HG03103 (cell line): ENCODE results near the gene C1orf216.
"Not testable (repeated sequence)": the region's sequence is repeated elsewhere in the genome, so short reads cannot be mapped to it uniquely, and the experiment has no call there.

Source experiments
- ATAC-seq: cut with Tn5 transposase; IDR thresholded peaks from one replicate; pipeline ENCODE4 v1.9.1; 2021; ENCODE audit warnings: low read depth; ENCODE audit not compliant: unreplicated experiment

The C1orf216 gene, protein sequence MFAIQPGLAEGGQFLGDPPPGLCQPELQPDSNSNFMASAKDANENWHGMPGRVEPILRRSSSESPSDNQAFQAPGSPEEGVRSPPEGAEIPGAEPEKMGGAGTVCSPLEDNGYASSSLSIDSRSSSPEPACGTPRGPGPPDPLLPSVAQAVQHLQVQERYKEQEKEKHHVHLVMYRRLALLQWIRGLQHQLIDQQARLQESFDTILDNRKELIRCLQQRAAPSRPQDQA

GRCh38 chr1:35718492-35719336, at the start of gene C1orf216:
Gene C1orf216 (minus strand): TSS chr1:35718884. CDS start chr1:35716321, 2,563 bp downstream.
- no peak for ATAC-seq

- ATAC-seq = no peak
Measured at GRCh38 chr1:35764283-35764682, 45.6 kb upstream of the C1orf216 start.

GRCh38 chr1:35763201-35763600, 44.5 kb upstream of the C1orf216 start:
- ATAC-seq = no peak

- no peak for ATAC-seq
Measured at GRCh38 chr1:35762141-35762540, 43.5 kb upstream of the C1orf216 start.

GRCh38 chr1:35756064-35756463, 37.4 kb upstream of the C1orf216 start:
- ATAC-seq = no peak

DNA sequence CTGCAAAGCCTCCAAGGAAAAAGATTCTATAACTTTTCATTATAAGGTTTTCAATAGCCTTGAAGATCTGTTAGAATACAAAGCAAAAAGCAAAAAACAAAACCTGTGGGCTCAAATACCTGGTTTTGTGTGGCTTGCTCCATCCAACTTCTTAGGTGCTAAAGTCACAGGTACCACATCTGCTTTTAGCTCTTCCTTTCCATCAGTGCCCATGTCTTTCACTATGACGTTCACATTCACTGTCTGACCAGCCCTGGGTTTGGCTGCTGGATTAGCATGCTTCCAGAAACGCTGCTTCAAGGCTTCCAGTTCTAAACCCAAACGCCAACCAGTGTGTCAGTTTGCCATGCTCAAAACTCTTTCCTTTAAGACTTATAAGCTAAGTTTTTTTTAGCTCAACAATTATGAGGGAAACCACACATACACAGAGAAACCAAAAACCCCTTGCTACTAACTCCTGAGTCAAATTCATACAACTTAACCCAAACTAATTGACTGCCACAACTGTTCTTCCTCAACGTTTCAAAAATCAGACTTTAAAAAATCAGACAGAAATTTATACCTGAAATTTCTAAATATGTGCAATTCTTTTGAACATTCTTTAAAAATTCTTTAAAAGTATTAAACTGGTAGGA, 35.1 kb upstream of the C1orf216 start:
- no peak for ATAC-seq

DNA sequence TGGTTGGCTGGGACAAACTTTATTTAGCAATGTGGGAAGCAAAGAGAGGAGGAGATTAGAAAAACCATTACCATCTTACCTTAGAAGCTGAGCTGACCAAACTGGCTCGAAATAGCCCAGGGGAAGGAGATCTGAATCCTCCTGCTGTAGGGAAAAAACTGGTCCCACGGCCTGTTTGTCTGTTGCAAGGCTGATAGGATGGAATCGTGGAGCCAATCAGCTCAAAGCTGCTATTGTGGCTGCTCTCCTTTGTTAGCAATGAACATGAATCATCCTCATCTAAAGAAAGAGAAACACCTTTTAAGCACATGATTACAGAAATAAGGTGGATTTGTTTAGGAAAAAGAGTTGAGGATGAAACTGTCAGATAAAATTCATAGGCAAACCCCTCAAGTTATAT, 29.6 kb upstream of the C1orf216 start:
- ATAC-seq = no peak

DNA sequence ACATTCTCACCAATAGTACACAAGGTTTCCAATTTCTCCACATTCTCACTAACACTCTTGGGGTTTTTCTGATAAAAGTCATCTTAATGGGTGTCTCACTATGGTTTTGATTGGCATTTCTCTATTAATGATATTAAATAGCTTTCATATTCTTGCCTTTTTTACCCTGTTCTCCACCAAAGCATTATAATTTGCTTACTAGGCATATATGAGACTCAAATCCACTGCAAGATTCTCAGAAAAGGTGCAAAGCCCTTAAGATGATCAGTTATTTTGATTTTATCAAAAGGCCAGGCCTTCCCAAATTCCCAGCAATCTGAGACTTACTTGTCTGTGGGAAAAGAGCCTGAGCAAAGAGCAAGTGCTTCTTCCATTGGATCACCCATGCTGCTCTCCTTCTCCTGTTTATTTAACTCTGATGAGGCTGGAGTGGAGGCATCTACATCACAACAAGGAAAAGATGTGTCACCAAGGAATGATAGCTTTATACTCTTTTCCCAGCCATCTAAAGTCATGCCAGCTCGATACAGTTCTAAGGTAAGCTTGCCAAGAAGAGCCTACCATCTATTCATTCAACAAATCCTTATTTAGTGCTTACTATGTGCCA, 26.5 kb upstream of the C1orf216 start:
- no peak for ATAC-seq

- no peak for ATAC-seq
Measured at GRCh38 chr1:35737120-35737519, 18.4 kb upstream of the C1orf216 start.

GRCh38 chr1:35727434-35728040, 8.9 kb upstream of the C1orf216 start:
- ATAC-seq = no peak

DNA sequence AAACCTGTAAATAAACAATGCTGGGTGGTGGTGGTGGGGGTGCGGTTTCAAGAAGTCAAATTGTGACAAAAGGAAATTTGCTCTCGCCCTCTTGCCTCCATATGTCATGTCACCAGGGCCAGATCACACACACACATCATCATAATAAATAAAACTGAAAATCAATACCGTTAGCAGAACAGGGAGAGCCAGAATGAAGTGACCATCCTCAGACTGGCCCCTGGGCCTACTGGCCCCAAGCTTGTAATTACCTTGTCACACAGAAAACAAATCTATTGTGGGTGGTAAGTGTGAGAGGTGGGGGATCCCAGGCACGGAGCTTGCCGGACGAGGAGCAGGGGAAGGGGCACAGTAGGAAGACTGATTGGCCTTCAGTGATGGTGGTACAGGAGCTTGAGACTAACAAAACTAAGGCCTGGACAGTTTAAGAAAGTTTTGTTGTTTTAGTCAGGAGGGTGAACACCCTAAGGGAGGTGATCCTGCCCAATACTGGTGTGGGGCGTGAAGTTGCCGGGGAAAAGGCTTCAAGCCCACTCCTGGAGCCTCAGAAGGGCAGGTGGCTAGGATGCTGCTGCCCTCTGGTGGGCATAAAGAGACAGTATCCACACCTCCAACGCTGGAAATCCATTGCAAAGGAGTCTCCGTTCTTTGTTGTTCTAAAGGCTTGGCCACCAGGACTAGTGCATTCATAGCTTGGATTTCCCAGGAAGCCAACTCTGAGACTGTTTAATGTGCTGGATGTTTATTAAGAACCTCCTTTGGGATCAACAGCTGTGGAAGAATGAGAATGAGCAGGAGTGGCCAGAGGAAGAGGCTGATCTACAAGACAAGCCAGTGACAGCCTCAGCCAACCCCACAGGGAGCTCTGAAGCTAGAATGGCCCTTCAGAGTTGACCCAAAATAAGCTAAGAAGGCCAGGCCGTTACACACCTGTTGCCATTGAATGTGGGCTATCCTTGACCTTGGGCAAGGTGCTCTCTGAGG, 8.1 kb upstream of the C1orf216 start:
- no peak for ATAC-seq

DNA sequence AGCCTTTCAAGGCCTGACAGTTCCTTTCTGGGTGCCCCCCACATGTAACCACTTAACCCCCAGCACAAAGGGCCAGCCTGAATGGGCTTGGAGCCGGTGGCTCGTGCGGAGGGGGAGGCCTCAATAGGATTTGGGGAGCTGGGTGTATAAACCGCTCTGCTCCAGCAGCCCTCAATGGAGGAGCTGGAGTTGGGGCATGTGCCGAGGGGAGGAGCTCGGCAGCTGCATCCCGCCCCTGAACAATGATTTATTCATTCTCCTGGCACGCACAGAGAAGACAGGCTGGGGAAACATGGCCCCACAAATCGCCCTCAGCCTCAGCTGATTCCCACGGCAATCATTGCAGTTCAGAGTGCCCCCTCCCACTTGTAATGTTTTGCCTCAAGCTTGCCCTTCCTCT, 6.9 kb upstream of the C1orf216 start:
- ATAC-seq = no peak

DNA sequence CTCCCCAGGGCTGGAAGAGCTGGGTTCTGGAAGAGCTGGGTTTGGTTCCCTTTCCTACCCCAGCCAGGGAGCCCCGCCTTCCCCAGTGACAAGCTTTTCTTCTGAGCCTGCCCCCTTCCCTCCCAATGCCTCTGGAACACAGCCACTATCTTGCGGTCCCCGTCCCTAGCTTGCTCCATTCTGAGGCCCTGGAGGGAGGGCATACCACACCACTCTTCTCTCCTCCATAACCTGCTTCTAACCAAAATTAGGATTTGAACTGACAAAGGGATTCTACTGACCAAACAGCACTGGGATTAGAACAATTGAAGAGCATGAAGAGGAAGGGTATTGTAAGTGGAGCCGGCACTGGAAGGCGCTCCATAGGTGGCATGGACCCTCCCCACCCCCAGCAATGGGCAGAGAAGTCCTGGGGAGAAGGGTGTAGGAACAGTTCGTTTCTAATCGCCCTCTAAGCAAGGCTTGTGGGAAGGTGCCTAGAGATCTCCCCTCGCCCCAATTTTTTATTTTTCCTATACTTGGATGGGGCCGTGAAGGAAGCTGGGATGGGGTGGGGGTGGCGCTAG, 690 bp downstream of the C1orf216 start:
- no peak for ATAC-seq

- no peak for ATAC-seq
Measured at GRCh38 chr1:35715568-35716002, 3.1 kb downstream of the C1orf216 start.

DNA sequence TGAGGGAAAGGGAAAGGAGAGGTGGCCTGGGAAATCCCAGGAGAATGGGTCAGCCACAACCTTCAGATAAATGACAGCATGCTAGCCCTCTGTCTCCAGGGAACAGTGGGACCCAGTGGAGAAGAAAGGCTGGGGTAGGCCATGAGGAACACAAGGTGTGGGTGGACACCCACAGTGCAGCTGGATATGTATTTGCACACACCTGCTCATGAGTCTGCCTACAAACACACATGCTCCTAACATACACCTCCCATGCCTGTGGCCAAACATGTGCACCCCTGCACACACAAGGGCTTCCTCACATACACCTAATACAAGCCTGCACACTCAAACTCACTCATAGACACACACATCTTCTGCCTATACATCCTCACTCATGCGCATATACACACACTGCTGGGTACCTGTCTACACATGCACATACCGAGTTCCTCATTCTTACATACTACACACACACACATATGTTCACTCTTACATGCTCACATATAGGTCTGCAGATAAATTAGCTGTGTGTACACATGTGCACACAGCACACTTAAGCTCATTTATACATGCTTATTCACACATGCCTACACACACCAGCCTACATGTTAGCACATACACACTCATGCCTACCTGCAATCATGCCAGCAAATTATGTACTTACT, 3.6 kb downstream of the C1orf216 start:
- ATAC-seq = no peak

GRCh38 chr1:35711098-35711497, 7.6 kb downstream of the C1orf216 start:
- not testable (repeated sequence) for ATAC-seq

DNA sequence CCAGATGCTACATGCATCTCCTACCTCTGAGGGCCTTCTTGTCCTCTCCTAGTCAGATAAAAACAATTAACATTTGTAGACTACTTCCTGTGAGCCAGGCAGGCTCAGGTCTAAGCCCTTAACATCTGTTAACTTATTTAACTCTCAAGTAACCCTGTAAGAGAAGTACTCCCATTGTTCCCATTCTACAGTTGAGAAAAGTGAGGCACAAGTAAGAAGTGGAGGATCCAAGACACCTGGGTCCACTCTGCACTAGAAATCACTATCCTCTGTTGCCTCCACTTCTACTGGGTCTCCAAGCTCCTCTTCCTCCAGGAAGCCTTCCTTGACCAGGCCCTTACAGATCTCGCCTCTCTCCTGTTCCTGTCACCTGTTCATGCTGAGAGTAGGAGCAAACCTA, 9.7 kb downstream of the C1orf216 start:
- no peak for ATAC-seq

DNA sequence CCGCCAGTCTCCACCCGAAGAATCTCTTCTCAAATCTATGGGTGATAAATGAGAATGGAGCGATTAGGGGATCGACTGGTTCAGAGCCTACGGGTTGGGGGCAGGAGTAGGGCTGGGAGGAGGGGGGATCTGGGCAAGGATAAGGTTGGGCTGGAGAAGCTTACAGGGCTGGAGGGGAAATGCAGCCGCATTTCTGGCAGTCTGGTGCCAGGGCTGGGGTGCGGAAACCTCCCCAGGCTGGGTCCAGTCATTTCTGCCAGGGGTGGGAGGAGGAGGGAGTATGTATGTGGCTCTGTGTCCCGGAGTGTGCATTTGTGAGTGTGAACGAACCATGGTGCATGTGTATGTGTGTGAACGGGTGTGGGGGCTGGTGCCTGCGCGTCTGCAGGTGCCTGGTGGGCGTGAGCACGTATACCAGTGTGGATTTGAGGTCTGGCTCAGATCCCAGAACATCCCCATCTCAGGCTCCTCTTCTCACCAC, 10.2 kb downstream of the C1orf216 start:
- ATAC-seq = no peak
